Body of pancreas (tissue), 4 donors: ENCODE results near the gene IFNA10.

Experiments used
- CTCF ChIP-seq, 7 experiments: fragments of 450-650 bp in 4 of 7; fragments of 200-600 bp in 3 of 7; sonication (generic) in 3 of 7; IDR thresholded peaks; one replicate each; pipeline ENCODE4 v1.5.1; 2016 to 2019; ENCODE audit warnings: antibody characterized with exemption in 7 of 7
- POLR2A ChIP-seq, 3 donors: fragments of 450-650 bp; IDR thresholded peaks; one replicate each; pipeline ENCODE4 v1.6.1; 2016; ENCODE audit warnings: antibody characterized with exemption in 3 of 3, mild to moderate bottlenecking in 2 of 3

- TF ChIP-seq CTCF (IDR thresholded peaks at IDR 0.05) = no peak
- TF ChIP-seq POLR2A (IDR thresholded peaks at IDR 0.05) = no peak
Observed at GRCh38 chr9:21255538-21256212, 48.7 kb upstream of the IFNA10 start.
